Skeletal muscle satellite cell (primary cell): ENCODE data around the gene CADPS.
"Not testable (repeated sequence)": the region's sequence is repeated elsewhere in the genome, so short reads cannot be mapped to it uniquely, and the experiment has no call there.

ENCODE experiments used
- H3K27me3 ChIP-seq: 2 replicates; pipeline ENCODE4 v1.7.0; 2013; ENCODE audit warnings: low read length; ENCODE audit not compliant: control insufficient read depth, insufficient read depth
- H3K36me3 ChIP-seq: 2 replicates; pipeline ENCODE4 v1.7.0; 2013; ENCODE audit warnings: mild to moderate bottlenecking, control low read depth, low read length; ENCODE audit not compliant: insufficient read depth
- H3K4me1 ChIP-seq: 2 replicates; pipeline ENCODE4 v1.7.0; 2013; ENCODE audit warnings: low read length; ENCODE audit not compliant: control insufficient read depth, insufficient read depth
- H3K4me2 ChIP-seq: 2 replicates; pipeline ENCODE4 v1.7.0; 2013; ENCODE audit warnings: mild to moderate bottlenecking, low read length
- H3K4me3 ChIP-seq: 2 replicates; pipeline ENCODE4 v1.7.0; 2013; ENCODE audit warnings: low read length
- H3K9ac ChIP-seq: 2 replicates; pipeline ENCODE4 v1.7.0; 2013; ENCODE audit warnings: mild to moderate bottlenecking, low read depth, low read length, moderate library complexity
- H3K9me3 ChIP-seq: replicated peaks from 2 replicates; pipeline ENCODE4 v1.7.0; 2013; ENCODE audit warnings: mild to moderate bottlenecking, control low read depth, low read length

Gene CADPS

GRCh38 chr3:62585861-62586260 lies 289.4 kb downstream of the CADPS start:
- no peak overlapping the region for H3K4me2 ChIP-seq
- no peaks in the 10 kb centered on the region for H3K9me3 ChIP-seq
- no peaks in the 10 kb centered on the region for H3K27me3 ChIP-seq
- no peaks in the 10 kb centered on the region for H3K36me3 ChIP-seq
- H3K4me3 ChIP-seq: peak overlapping the region; percentile 2
- H3K9ac ChIP-seq: peak overlapping the region; percentile 85
- peaks cover 48% of the 10 kb centered on the region for H3K4me1 ChIP-seq

- Histone ChIP-seq H3K4me1 (peaks cover 43% of the 10 kb centered on the region), H3K9ac (no peak overlapping the region), H3K36me3 (no peaks in the 10 kb centered on the region), H3K4me3 (no peak overlapping the region), H3K4me2 (no peak overlapping the region), H3K27me3 (no peaks in the 10 kb centered on the region), H3K9me3 (peaks cover 2% of the 10 kb centered on the region)
Observed at GRCh38 chr3:62584636-62585035, 290.6 kb downstream of the CADPS start.

GRCh38 chr3:62582495-62583172 lies 292.6 kb downstream of the CADPS start:
- no peak overlapping the region for H3K9ac ChIP-seq
- no peak overlapping the region for H3K4me3 ChIP-seq
- peaks cover 23% of the 10 kb centered on the region for H3K4me1 ChIP-seq
- no peak overlapping the region for H3K4me2 ChIP-seq
- H3K36me3 ChIP-seq: no peaks in the 10 kb centered on the region
- peaks cover 9% of the 10 kb centered on the region for H3K9me3 ChIP-seq
- H3K27me3 ChIP-seq: no peaks in the 10 kb centered on the region

GRCh38 chr3:62580485-62580884 lies 294.7 kb downstream of the CADPS start:
- not testable (repeated sequence) for H3K27me3 ChIP-seq, H3K4me2 ChIP-seq, H3K4me1 ChIP-seq

GRCh38 chr3:62577153-62577552 lies 298.1 kb downstream of the CADPS start:
- peaks cover 8% of the 10 kb centered on the region for H3K4me1 ChIP-seq
- no peaks in the 10 kb centered on the region for H3K27me3 ChIP-seq
- H3K36me3 ChIP-seq: no peaks in the 10 kb centered on the region
- no peak overlapping the region for H3K9ac ChIP-seq
- no peak overlapping the region for H3K4me2 ChIP-seq
- peaks cover 9% of the 10 kb centered on the region for H3K9me3 ChIP-seq
- no peak overlapping the region for H3K4me3 ChIP-seq

More at GRCh38 chr3:62580485-62580884, 294.7 kb downstream of the CADPS start:
- not testable (repeated sequence) for H3K36me3 ChIP-seq, H3K4me3 ChIP-seq, H3K9me3 ChIP-seq, H3K9ac ChIP-seq

- no peaks in the 10 kb centered on the region for H3K36me3 ChIP-seq
- no peaks in the 10 kb centered on the region for H3K27me3 ChIP-seq
- H3K4me3 ChIP-seq: no peak overlapping the region
- peaks cover 4% of the 10 kb centered on the region for H3K9me3 ChIP-seq
- H3K4me2 ChIP-seq: no peak overlapping the region
- H3K4me1 ChIP-seq: peaks cover 8% of the 10 kb centered on the region
- H3K9ac ChIP-seq: no peak overlapping the region
Observed at GRCh38 chr3:62574266-62574898, 300.8 kb downstream of the CADPS start.

- H3K4me2 ChIP-seq: no peak overlapping the region
- H3K27me3 ChIP-seq: no peaks in the 10 kb centered on the region
- no peak overlapping the region for H3K4me3 ChIP-seq
- H3K9me3 ChIP-seq: no peaks in the 10 kb centered on the region
- no peak overlapping the region for H3K9ac ChIP-seq
- H3K4me1 ChIP-seq: peaks cover 16% of the 10 kb centered on the region
- H3K36me3 ChIP-seq: no peaks in the 10 kb centered on the region
Observed at GRCh38 chr3:62571916-62572315, 303.3 kb downstream of the CADPS start.

GRCh38 chr3:62570888-62571287 lies 304.3 kb downstream of the CADPS start:
- Histone ChIP-seq H3K36me3 (no peaks in the 10 kb centered on the region), H3K4me3 (no peak overlapping the region), H3K9ac (no peak overlapping the region), H3K4me1 (peaks cover 20% of the 10 kb centered on the region), H3K9me3 (no peaks in the 10 kb centered on the region), H3K27me3 (no peaks in the 10 kb centered on the region), H3K4me2 (no peak overlapping the region)

GRCh38 chr3:62569609-62570008 lies 305.6 kb downstream of the CADPS start:
- no peaks in the 10 kb centered on the region for H3K27me3 ChIP-seq
- H3K4me1 ChIP-seq: peaks cover 15% of the 10 kb centered on the region
- no peaks in the 10 kb centered on the region for H3K36me3 ChIP-seq
- no peak overlapping the region for H3K4me2 ChIP-seq
- H3K9me3 ChIP-seq: no peaks in the 10 kb centered on the region
- H3K4me3 ChIP-seq: no peak overlapping the region
- no peak overlapping the region for H3K9ac ChIP-seq

GRCh38 chr3:62567097-62568021 lies 307.9 kb downstream of the CADPS start:
- peaks cover 23% of the 10 kb centered on the region for H3K4me1 ChIP-seq
- H3K9ac ChIP-seq: peak overlapping the region; percentile 44
- H3K9me3 ChIP-seq: no peaks in the 10 kb centered on the region
- H3K36me3 ChIP-seq: no peaks in the 10 kb centered on the region
- peak overlapping the region; percentile 55 for H3K4me2 ChIP-seq
- peak overlapping the region; percentile 18 for H3K4me3 ChIP-seq
- no peaks in the 10 kb centered on the region for H3K27me3 ChIP-seq

GRCh38 chr3:62566022-62566557 lies 309.1 kb downstream of the CADPS start:
- Histone ChIP-seq H3K4me3 (no peak overlapping the region), H3K9ac (no peak overlapping the region), H3K9me3 (no peaks in the 10 kb centered on the region), H3K4me1 (peaks cover 36% of the 10 kb centered on the region), H3K4me2 (no peak overlapping the region), H3K27me3 (no peaks in the 10 kb centered on the region), H3K36me3 (no peaks in the 10 kb centered on the region)
